Hepatocyte (in vitro differentiated cells): ENCODE measurements around the gene FCHSD2.

Experiments
- EZH2 ChIP-seq: fragments of 200-600 bp; sonication (generic); IDR thresholded peaks from 2 replicates; pipeline ENCODE4 v1.6.1; 2016; ENCODE audit warnings: antibody characterized with exemption, mild to moderate bottlenecking, borderline replicate concordance
- EZH2phosphoT487 ChIP-seq: fragments of 200-600 bp; sonication (generic); IDR thresholded peaks from one replicate; pipeline ENCODE4 v1.6.1; 2018; ENCODE audit warnings: antibody characterized with exemption, mild to moderate bottlenecking, low read depth, moderate library complexity; ENCODE audit not compliant: unreplicated experiment, severe bottlenecking
- TF ChIP-seq, protein P1 (sequence below): fragments of 200-600 bp; sonication (generic); IDR thresholded peaks from 2 replicates; pipeline ENCODE4 v1.5.1; 2016; ENCODE audit warnings: antibody characterized with exemption, mild to moderate bottlenecking; ENCODE audit not compliant: poor library complexity

DNA sequence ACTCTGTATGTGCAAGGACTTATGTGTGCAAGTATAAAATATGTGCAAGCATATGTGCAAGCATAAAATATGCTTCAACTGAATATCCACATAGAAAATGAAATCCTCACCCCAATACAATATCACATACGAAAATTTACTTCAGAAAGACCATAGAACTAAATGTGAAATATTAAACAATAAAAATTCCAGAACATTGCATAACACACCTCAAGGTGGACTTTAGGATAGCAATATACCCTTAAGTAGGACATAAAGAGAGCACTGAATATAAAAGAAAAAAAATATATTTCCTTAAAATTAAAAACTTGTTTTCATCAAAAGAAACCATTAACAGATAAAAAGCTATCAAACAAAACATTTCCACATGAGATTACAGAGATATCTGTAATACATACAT lies 67.8 kb downstream of the FCHSD2 start:
- TF ChIP-seq, protein P1, sequence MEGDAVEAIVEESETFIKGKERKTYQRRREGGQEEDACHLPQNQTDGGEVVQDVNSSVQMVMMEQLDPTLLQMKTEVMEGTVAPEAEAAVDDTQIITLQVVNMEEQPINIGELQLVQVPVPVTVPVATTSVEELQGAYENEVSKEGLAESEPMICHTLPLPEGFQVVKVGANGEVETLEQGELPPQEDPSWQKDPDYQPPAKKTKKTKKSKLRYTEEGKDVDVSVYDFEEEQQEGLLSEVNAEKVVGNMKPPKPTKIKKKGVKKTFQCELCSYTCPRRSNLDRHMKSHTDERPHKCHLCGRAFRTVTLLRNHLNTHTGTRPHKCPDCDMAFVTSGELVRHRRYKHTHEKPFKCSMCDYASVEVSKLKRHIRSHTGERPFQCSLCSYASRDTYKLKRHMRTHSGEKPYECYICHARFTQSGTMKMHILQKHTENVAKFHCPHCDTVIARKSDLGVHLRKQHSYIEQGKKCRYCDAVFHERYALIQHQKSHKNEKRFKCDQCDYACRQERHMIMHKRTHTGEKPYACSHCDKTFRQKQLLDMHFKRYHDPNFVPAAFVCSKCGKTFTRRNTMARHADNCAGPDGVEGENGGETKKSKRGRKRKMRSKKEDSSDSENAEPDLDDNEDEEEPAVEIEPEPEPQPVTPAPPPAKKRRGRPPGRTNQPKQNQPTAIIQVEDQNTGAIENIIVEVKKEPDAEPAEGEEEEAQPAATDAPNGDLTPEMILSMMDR = no peak
- TF ChIP-seq EZH2 = no peak
- no peak for TF ChIP-seq EZH2phosphoT487
